SIG-M5 treated with dmso at 0.1 percent for 504 hours (cell line): ENCODE data around the gene FCGR1A.
"Not testable (repeated sequence)": the region's sequence is repeated elsewhere in the genome, so short reads cannot be mapped to it uniquely, and the experiment has no call there.

Source experiments
- DNase-seq: peaks from one replicate; lab custom pipeline; 2025; ENCODE audit not compliant: unreplicated experiment; lab: John Stamatoyannopoulos, UW

Gene FCGR1A

GRCh38 chr1:149775510-149776147, 6.9 kb upstream of the FCGR1A start:
- not testable (repeated sequence) for DNase-seq

GRCh38 chr1:149777084-149777483, 5.4 kb upstream of the FCGR1A start:
- not testable (repeated sequence) for DNase-seq

GRCh38 chr1:149778313-149778712, 4.2 kb upstream of the FCGR1A start:
- DNase-seq, result not testable (repeated sequence)

GRCh38 chr1:149781413-149781984, 995 bp upstream of the FCGR1A start:
- DNase-seq, result not testable (repeated sequence)

GRCh38 chr1:149783289-149783688, 795 bp downstream of the FCGR1A start:
- not testable (repeated sequence) for DNase-seq

GRCh38 chr1:149783868-149784267, 1.4 kb downstream of the FCGR1A start:
- not testable (repeated sequence) for DNase-seq

- not testable (repeated sequence) for DNase-seq
These were observed 5.4 kb downstream of the FCGR1A start for GRCh38 chr1:149787688-149788451.

GRCh38 chr1:149792502-149792901, 10.0 kb downstream of the FCGR1A start:
- DNase-seq, result not testable (repeated sequence)

- DNase-seq, result peak; percentile 77
These were observed 10.5 kb downstream of the FCGR1A start for GRCh38 chr1:149792912-149793515.

GRCh38 chr1:149793885-149794284, 11.4 kb downstream of the FCGR1A start:
- not testable (repeated sequence) for DNase-seq

GRCh38 chr1:149801628-149802027, 19.1 kb downstream of the FCGR1A start:
- DNase-seq, result not testable (repeated sequence)

GRCh38 chr1:149804417-149805080, 22.1 kb downstream of the FCGR1A start:
- not testable (repeated sequence) for DNase-seq

GRCh38 chr1:149810697-149811405, 28.4 kb downstream of the FCGR1A start:
- peak; percentile 40 for DNase-seq

- DNase-seq, result not testable (repeated sequence)
These were observed 29.0 kb downstream of the FCGR1A start for GRCh38 chr1:149811514-149811889.

- peak; percentile 96 for DNase-seq
These were observed 29.7 kb downstream of the FCGR1A start for GRCh38 chr1:149811890-149812829.

- peak; percentile 92 for DNase-seq
These were observed 30.7 kb downstream of the FCGR1A start for GRCh38 chr1:149812893-149813801.

- DNase-seq, result not testable (repeated sequence)
These were observed 37.9 kb downstream of the FCGR1A start for GRCh38 chr1:149820387-149820786.

GRCh38 chr1:149826555-149826954, 44.1 kb downstream of the FCGR1A start:
- DNase-seq, result not testable (repeated sequence)
